Measurements from ENCODE around the gene DIP2B. TPM values are rescaled to one million over a fixed set of nuclear protein-coding genes. Genes with fewer than 3 reads are reported as not detected.

DIP2B gene
- total and polyA plus RNA-seq, 2 of the 13 experiments (the other 11 are each of a cell fraction or from before 2014, with no cell fraction given): 32.1 to 35.8 TPM

DNA sequence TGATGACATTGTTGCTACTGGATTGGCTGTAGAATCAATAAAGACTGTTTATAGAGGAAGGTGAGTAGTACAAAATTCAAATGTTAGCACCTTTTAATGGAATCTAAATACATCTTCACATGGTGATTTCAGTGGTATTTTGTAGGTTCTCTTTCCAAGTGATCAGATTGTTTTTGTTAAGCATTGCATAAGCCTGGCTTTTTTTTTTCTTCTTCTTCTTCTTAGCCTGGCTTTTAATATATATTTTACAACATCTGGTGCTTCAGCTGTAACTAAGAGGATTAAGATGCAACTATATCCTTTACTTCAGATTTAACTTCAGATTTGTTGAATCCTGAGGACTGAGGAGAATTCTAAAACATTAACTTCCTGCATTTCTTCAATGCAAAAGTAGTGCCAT is 201.8 kb downstream of the DIP2B start (continued):
- TF ChIP-seq GABPA (IDR thresholded peaks at IDR 0.05; ENCODE audit: low read depth, low read length): no peak
- no peak for TF ChIP-seq GABPA (CRISPR knock-in tag; IDR thresholded peaks at IDR 0.05; ENCODE audit: low read depth)
- TF ChIP-seq MAF1 (CRISPR knock-in tag; IDR thresholded peaks at IDR 0.05; ENCODE audit: borderline replicate concordance): no peak
- TF ChIP-seq KDM2A (CRISPR knock-in tag; IDR thresholded peaks at IDR 0.05; ENCODE audit: borderline replicate concordance, low read depth): no peak
- no peak for TF ChIP-seq MTA3 (CRISPR knock-in tag; IDR thresholded peaks at IDR 0.05)
- TF ChIP-seq, protein P1, sequence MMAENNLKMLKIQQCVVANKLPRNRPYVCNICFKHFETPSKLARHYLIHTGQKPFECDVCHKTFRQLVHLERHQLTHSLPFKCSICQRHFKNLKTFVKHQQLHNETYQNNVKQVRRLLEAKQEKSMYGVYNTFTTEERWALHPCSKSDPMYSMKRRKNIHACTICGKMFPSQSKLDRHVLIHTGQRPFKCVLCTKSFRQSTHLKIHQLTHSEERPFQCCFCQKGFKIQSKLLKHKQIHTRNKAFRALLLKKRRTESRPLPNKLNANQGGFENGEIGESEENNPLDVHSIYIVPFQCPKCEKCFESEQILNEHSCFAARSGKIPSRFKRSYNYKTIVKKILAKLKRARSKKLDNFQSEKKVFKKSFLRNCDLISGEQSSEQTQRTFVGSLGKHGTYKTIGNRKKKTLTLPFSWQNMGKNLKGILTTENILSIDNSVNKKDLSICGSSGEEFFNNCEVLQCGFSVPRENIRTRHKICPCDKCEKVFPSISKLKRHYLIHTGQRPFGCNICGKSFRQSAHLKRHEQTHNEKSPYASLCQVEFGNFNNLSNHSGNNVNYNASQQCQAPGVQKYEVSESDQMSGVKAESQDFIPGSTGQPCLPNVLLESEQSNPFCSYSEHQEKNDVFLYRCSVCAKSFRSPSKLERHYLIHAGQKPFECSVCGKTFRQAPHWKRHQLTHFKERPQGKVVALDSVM (CRISPR knock-in tag; IDR thresholded peaks at IDR 0.05): no peak
- TF ChIP-seq, protein P2, sequence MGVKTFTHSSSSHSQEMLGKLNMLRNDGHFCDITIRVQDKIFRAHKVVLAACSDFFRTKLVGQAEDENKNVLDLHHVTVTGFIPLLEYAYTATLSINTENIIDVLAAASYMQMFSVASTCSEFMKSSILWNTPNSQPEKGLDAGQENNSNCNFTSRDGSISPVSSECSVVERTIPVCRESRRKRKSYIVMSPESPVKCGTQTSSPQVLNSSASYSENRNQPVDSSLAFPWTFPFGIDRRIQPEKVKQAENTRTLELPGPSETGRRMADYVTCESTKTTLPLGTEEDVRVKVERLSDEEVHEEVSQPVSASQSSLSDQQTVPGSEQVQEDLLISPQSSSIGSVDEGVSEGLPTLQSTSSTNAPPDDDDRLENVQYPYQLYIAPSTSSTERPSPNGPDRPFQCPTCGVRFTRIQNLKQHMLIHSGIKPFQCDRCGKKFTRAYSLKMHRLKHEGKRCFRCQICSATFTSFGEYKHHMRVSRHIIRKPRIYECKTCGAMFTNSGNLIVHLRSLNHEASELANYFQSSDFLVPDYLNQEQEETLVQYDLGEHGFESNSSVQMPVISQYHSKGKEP (CRISPR knock-in tag; IDR thresholded peaks at IDR 0.05): no peak
- no peak for TF ChIP-seq ZSCAN31 (CRISPR knock-in tag; IDR thresholded peaks at IDR 0.05; ENCODE audit: low read depth)
- no peak for TF ChIP-seq ZNF160 (CRISPR knock-in tag; IDR thresholded peaks at IDR 0.05)
- TF ChIP-seq ZMAT3 (CRISPR knock-in tag; conservative IDR thresholded peaks at IDR 0.05): no peak
- TF ChIP-seq, protein P3, sequence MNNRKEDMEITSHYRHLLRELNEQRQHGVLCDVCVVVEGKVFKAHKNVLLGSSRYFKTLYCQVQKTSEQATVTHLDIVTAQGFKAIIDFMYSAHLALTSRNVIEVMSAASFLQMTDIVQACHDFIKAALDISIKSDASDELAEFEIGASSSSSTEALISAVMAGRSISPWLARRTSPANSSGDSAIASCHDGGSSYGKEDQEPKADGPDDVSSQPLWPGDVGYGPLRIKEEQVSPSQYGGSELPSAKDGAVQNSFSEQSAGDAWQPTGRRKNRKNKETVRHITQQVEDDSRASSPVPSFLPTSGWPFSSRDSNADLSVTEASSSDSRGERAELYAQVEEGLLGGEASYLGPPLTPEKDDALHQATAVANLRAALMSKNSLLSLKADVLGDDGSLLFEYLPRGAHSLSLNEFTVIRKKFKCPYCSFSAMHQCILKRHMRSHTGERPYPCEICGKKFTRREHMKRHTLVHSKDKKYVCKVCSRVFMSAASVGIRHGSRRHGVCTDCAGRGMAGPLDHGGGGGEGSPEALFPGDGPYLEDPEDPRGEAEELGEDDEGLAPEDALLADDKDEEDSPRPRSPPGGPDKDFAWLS (CRISPR knock-in tag; IDR thresholded peaks at IDR 0.05; ENCODE audit: borderline replicate concordance): no peak
